ENCODE measurements around the gene SEPTIN12.

SEPTIN12 gene

DNA sequence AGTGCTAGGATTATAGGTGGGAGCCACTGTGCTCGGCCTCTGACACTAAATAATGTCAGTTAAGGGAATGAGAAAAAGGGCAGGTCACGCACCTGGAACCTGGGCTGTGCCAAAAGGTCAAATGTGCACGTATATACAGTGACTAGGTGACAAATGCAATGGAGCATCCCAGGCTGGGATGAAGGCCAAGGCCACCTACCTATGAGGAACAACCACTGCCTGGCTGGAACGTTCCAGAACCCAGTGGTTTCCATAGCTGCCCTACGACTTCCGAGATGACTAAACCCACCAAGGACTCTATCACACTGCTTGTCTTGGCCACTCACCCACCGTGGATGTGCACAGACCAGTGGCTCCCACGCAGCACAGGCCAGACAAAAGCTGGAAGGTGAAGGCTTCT is 37.2 kb downstream of the SEPTIN12 start:
- in situ Hi-C loops (cut with MboI; ENCODE audit: low sequenced_read_pairs, unreplicated experiment) = no loop called here
- DNase-seq (ENCODE audit: low spot score) = no peak
- TF ChIP-seq, protein P1, sequence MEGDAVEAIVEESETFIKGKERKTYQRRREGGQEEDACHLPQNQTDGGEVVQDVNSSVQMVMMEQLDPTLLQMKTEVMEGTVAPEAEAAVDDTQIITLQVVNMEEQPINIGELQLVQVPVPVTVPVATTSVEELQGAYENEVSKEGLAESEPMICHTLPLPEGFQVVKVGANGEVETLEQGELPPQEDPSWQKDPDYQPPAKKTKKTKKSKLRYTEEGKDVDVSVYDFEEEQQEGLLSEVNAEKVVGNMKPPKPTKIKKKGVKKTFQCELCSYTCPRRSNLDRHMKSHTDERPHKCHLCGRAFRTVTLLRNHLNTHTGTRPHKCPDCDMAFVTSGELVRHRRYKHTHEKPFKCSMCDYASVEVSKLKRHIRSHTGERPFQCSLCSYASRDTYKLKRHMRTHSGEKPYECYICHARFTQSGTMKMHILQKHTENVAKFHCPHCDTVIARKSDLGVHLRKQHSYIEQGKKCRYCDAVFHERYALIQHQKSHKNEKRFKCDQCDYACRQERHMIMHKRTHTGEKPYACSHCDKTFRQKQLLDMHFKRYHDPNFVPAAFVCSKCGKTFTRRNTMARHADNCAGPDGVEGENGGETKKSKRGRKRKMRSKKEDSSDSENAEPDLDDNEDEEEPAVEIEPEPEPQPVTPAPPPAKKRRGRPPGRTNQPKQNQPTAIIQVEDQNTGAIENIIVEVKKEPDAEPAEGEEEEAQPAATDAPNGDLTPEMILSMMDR (IDR thresholded peaks at IDR 0.05; ENCODE audit: borderline replicate concordance, control extremely low read depth, extremely low read depth, insufficient read depth, missing control alignments) = no peak

DNA sequence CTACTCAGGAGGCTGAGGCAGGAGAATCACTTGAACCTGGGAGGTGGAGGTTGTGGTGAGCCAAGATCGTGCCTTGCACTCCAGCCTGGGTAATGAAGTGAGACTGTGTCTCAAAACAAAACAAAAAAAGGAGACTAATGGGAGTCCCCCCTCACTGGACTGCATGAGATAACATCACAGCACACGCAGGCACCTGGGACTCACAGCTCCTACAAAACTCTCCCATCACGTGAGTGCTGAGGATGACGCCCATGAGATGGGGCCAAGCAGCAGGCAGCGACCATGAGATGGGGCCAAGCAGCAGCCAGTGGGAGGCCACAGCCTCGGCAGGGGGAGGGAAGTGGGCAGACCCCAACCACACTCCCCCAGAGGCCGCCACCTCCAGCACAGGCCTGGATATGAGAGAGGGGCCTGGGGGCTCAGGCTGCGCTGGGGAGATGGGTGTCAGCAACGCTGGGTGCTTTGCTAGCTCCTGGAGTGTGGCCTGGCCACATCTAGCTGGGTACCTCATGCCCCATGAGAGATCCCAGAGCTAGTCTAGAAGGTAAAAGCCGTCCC is 38.4 kb downstream of the SEPTIN12 start:
- DNase-seq (ENCODE audit: low spot score) = peak; percentile 75
- TF ChIP-seq, protein P1 (IDR thresholded peaks at IDR 0.05; ENCODE audit: borderline replicate concordance, control extremely low read depth, extremely low read depth, insufficient read depth, missing control alignments) = no peak
- in situ Hi-C loops (cut with MboI; ENCODE audit: low sequenced_read_pairs, unreplicated experiment) = no loop called here

DNA sequence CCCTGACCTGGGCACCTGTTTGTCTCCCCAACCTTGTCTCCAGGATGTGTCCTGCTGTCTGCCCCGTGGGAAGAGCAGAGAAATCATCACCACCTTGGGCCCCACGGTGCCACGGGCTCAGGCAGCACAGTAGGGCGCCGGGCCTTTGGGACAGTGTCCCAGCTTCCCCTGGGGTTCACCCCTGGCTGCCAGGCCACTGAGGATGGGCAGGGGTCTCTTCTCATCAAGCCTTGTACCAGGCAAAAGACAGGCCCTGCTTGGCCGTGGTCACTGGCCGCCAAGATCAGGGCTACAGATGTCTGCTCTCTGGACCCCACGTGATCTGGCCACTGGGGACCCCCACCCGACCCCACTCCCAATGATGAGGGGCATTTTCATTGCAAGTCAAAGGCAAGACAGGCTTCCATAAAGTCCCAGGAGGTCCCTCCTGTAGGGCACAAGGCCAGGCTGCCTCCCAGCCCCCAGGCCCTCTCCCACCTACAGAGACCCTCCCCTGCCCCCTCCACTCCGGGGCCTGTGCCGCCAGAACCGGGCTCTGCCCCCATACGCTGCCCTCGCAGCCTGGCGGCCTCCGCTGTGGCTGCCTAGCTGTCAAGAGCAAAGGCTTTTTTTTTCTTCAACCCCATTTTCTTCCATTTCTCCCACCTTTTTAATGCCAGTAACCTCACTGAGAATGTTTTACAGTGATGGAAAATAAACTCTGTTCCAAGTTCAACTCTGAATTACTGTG is 39.3 kb downstream of the SEPTIN12 start:
- in situ Hi-C loops (cut with MboI; ENCODE audit: low sequenced_read_pairs, unreplicated experiment) = no loop called here
- DNase-seq (ENCODE audit: low spot score) = no peak
- TF ChIP-seq, protein P1 (IDR thresholded peaks at IDR 0.05; ENCODE audit: borderline replicate concordance, control extremely low read depth, extremely low read depth, insufficient read depth, missing control alignments) = no peak

DNA sequence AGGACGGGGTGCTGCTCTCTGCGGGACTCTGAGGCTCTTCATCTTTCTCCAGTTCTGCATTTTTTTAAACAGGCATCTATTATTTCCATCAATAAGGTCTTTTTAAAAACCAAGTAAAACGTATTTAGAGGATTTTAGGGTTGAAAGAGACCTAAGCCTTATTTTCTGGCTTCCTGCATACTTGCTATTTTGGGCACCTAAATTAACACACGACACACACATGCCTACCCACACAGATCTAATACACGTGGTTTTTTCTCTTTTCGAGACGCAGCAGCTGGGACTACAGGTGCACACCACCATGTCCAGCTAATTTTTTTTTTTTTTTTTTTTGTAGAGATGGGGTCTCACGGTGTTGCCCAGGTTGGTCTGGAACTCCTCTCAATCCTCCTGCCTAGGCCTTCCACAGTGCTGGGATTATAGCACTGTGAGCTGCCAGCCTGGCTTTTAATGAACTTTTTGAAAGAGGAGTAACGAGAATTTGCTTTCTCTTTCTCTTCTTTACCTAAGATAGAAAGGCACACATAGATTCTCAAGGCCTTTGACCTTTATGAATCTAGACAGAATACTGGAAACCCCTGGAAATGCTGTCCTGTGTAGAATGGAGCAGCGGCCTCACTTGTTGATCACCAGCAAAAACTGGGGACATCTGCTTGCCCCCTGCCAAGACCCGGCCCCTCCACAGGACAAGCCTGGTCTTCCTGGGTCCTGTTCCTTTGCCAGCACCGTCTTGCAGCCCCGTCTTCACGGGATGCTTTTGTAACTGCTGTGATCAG is 40.1 kb downstream of the SEPTIN12 start:
- in situ Hi-C loops (cut with MboI; ENCODE audit: low sequenced_read_pairs, unreplicated experiment) = no loop called here
- TF ChIP-seq, protein P1 (IDR thresholded peaks at IDR 0.05; ENCODE audit: borderline replicate concordance, control extremely low read depth, extremely low read depth, insufficient read depth, missing control alignments) = no peak
- peak; percentile 53 for DNase-seq (ENCODE audit: low spot score)

DNA sequence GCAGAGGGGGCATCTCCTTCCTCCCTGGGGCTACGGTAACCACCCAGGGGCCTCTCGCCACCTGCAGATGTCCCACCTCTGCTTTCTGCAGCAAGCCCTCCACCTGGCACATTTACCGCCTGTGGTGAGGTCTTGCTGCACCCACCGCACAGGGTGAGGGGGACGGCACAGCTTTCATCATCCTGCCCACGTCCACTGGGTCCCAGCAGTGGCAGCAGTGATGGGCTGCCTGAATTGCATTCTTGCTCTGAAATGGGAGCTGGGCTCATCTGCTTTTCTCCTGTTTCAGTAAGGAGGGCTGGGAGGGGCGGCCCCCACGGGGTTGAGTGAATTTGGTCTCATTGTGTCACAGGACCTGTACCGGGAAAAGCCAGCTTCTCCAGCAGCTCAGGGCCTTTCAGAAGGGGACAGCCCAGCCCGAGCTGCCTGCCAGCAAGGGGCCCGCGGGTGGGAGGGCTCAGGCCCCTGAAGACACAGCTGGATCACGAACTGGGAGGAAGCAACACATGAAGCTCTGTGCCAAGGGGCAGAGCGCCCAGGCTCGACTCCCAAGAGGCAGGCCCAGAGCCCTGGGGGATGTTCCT is 41.1 kb downstream of the SEPTIN12 start:
- in situ Hi-C loops (cut with MboI; ENCODE audit: low sequenced_read_pairs, unreplicated experiment) = no loop called here
- TF ChIP-seq, protein P1 (IDR thresholded peaks at IDR 0.05; ENCODE audit: borderline replicate concordance, control extremely low read depth, extremely low read depth, insufficient read depth, missing control alignments) = no peak
- no peak for DNase-seq (ENCODE audit: low spot score)

DNA sequence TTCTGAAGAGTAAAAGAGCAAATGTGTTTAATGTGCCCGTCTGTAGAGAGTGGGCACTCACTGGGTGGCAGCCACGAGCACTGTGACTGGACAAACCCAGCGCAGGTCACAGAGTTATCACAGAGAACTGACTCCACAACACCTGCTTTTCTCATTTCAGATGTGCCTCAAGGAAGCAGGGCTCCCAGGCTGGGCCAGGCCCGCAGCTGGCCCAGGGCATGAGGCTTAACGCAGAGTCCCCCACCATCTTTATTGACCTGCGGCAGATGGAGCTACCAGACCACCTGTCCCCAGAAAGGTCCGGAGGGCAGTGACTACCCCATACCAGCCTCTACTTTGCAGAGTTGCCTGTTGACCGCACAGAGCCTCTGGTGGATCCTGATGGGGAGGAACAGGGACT is 41.9 kb downstream of the SEPTIN12 start:
- TF ChIP-seq, protein P1 (IDR thresholded peaks at IDR 0.05; ENCODE audit: borderline replicate concordance, control extremely low read depth, extremely low read depth, insufficient read depth, missing control alignments) = no peak
- in situ Hi-C loops (cut with MboI; ENCODE audit: low sequenced_read_pairs, unreplicated experiment) = no loop called here
- no peak for DNase-seq (ENCODE audit: low spot score)
